RCC 7860 (cell line): ENCODE measurements around the gene FAM118A.
"Not testable (repeated sequence)": the region's sequence is repeated elsewhere in the genome, so short reads cannot be mapped to it uniquely, and the experiment has no call there.

ENCODE experiments used
- DNase-seq: peaks from one replicate; pipeline ENCODE4 v3.0.0-alpha.2; 2015; ENCODE audit warnings: low spot score
- FAIRE-seq: peaks from 2 replicates; lab custom pipeline; 2012; peaks lifted over from hg19 to GRCh38; lab: Jason Lieb, UNC

The FAM118A gene

GRCh38 chr22:45281010-45281409, 28.7 kb upstream of the FAM118A start:
- FAIRE-seq (no peak), DNase-seq (no peak)

DNA sequence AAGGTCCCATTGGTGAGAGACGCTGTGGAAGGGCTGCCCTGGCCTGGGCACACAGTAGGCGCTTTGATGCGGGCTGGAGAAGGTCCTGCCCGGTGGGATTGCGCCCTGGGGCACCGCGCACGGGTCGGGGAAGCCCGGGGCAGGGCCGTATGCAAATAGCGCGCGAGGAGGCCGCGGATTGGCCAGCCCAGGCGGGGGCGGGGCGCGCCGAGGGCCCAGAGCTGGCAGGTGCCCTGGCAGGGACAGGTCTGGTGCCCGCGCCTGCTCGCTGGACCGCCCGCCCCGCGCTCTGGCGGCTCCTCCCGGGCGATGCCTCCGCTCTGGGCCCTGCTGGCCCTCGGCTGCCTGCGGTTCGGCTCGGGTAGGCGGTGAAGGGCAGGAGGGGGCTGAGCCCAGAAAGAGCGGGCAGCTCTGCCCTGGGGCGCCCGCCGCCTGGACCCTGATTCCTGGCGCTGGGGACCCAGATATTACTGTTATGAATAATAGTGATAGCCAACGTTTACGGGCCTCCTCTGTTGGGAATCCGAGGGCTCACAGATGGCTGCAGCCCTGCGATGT, 24.9 kb upstream of the FAM118A start, which contains the start of gene UPK3A:
UPK3A (plus strand) TSS at position 245 of the 558 bp plus-strand sequence; CDS start at position 310, 65 bp downstream.
- no peak for FAIRE-seq
- DNase-seq = no peak

DNA sequence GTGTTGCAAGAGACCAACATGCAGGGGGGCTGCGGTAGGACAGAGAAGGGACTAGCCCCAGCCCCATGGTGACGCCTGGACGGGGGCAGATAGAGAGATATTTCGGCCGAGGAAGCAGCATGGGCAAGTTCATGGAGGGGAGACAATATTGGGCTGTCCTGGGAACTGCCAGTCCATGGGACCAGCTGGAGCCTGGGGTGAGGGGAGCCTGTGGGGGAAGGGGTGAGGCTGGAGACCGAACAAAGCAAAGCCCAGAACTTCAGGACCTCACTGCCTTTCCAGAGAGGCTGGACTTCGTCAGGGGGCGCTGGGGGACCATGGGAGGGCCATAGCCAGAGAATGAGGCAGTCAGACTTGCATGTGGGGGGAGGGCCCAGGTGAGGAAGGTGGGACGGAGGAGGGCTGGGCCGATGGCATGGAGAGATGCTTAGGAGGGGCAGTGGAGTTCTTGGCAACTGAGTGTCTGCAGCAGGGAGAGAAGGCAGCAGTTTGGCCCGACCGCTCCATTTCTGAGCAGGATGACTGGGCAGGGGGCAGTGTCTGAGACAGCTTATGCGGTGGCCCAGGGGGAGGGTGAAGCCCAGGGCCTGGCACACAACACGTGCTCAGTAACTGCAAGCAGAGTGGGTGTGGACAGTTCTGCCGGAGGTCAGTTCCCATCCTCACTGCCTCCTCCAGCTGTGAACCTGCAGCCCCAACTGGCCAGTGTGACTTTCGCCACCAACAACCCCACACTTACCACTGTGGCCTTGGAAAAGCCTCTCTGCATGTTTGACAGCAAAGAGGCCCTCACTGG, 24.3 kb upstream of the FAM118A start:
- DNase-seq = no peak
- FAIRE-seq = no peak

- FAIRE-seq (no peak), DNase-seq (no peak)
Measured at GRCh38 chr22:45286854-45287551, 22.7 kb upstream of the FAM118A start.

GRCh38 chr22:45290410-45290936, 19.3 kb upstream of the FAM118A start:
- FAIRE-seq = no peak

DNA sequence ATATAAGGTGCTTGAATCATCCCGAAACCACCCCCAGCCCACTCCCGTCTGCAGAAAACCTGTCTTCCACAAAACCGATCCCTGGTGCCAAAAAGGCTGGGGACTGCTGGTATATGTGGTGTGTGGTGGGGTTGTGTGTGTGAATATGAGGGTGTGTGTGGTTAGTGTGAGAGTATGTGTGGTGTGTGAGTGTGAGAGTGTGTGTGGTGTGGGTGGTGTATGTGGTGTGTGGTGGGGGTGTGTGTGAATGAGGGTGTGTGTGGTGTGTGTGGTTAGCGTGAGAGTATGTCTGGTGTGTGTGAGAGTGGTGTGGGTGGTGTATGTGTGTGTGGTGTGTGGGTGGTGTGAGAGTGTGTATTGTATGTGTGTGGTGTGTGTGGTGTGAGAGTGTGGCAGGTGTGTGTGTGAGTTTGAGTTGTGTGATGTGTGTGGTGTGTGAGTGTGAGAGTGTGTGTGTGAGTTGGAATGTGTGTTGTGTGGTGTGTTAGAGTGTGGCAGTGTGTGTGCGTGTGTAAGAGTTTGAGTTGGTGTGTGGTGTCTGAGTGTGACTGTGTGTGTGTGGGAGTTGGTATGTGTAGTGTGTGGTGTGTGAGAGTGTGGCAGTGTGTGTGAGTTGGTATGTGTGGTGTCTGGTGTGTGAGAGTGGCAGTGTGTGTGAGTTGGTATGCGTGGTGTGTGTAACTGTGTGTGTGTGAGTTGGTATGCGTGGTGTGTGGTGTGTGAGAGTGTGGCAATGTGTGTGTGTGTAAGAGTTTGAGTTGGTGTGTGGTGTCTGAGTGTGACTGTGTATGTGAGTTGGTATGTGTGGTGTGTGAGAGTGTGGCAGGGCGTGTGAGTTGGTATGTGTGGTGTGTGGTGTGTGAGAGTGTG, 18.4 kb upstream of the FAM118A start:
- FAIRE-seq (no peak), DNase-seq (no peak)

More at GRCh38 chr22:45290410-45290936, 19.3 kb upstream of the FAM118A start:
- no peak for DNase-seq

GRCh38 chr22:45291931-45292290, 17.8 kb upstream of the FAM118A start:
- FAIRE-seq (no peak), DNase-seq (no peak)

GRCh38 chr22:45292731-45293442, 16.8 kb upstream of the FAM118A start:
- no peak for FAIRE-seq
- no peak for DNase-seq

DNA sequence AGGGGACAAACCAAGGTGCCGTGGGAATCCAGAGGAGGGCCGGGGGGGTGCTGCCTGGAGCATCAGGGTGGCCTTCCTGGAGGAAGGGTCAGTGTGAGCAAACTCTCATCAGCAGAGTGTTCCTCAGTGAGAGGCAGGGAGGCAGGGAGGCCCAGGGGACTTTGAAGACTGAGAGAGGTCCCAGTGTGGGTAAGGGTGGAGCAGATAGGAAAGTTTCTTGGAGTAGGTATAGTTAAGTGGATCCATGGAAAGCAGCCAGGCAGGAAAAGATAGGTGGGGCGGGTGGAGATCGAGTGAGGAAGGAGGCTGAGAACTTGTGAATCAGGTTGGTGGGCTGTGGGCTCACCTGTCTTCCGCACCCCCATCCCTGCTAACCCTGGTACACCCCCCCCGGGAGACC, 15.7 kb upstream of the FAM118A start:
- no peak for FAIRE-seq
- no peak for DNase-seq

DNA sequence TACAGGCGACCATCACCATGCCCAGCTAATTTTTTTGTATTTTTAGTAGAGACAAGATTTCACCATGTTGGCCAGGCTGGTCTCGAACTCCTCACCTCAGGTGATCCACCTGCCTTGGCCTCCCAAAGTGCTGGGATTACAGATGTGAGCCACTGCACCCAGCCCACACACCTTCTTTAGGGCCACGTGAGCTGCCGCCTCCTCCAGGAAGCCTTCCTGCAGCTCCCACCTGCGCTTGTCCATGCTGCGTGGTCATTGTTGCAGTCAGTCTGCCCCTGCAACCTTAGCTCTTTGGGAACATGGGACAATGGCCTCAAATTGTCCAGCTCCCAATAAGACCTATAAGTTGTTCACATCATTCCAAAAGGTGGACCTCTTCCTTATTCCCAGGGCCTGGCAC, 14.7 kb upstream of the FAM118A start:
- DNase-seq = not testable (repeated sequence)

GRCh38 chr22:45295492-45295891, 14.2 kb upstream of the FAM118A start:
- DNase-seq (no peak), FAIRE-seq (no peak)

More for the DNA sequence above, 14.7 kb upstream of the FAM118A start:
- not testable (repeated sequence) for FAIRE-seq

GRCh38 chr22:45296628-45297297, 13.0 kb upstream of the FAM118A start:
- FAIRE-seq = no peak
- DNase-seq = no peak

DNA sequence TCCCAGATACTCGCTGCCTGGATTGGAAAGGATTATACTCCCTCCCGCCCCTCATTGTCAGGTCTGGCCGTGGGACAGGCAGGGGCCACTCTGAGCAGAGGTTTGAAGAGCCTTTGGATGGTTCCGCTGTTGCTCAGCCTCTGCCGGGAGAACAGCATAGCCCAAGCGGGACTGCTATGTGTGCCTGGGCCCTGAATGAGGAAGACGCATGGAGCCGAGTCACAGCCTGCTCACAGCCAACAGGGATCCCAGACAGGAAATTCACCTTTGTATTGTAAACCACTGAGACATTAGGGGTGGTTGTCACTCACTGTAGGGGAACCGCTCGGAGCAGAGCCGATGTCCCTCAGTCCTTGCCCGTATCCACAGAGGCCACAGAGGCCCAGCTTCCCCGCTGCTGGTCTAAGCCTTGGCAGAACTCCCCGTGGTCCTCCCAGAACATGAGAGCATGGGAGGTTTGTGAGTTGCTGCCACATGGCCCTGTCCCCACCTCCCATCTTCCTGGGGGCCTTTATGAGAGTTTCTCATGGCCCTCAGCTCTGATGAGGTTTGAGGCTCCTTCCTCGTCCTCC, 10.7 kb upstream of the FAM118A start:
- DNase-seq = no peak
- no peak for FAIRE-seq

DNA sequence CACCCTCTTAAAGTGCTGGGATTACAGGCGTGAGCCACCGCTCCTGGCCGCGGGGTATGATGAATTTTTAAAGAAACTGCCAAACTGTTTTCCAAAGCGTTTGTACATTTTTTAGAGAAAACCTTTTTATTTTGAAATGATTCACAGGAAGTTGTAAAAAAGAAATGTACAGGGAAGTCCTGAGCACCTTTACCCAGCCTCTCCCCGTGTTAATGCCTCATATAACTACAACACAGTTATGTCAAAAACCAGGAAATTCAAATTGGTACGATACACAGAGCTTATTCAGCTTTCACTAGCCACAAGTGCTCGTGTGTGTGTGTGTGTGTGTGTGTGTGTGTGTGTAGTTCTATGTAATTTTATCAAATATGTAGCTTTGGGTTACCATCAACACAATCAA, 7.0 kb upstream of the FAM118A start:
- DNase-seq = no peak

DNA sequence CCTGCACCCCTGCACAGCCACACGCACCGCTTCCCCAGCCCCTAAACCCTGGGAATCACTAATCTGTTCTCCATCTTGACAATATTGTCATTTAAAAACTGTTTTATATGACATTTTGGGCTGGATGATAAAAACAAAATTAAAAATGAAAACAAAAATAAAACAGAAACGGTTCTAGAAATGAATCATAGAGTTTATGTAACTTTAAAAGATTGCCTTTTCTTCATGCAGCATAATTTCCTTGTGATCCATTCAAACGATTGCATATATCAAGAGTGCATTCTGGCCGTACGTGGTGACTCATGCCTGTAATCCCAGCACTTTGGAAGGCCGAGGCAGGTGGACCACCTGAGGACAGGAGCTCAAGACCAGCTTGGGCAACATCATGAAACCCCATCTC, 6.6 kb upstream of the FAM118A start:
- DNase-seq (no peak), FAIRE-seq (no peak)

More for the DNA sequence above, 7.0 kb upstream of the FAM118A start:
- FAIRE-seq = no peak

- no peak for DNase-seq
- FAIRE-seq = no peak
Measured at GRCh38 chr22:45304971-45305370, 4.8 kb upstream of the FAM118A start.

- FAIRE-seq = no peak
Measured at GRCh38 chr22:45305456-45306075, 4.2 kb upstream of the FAM118A start.

DNA sequence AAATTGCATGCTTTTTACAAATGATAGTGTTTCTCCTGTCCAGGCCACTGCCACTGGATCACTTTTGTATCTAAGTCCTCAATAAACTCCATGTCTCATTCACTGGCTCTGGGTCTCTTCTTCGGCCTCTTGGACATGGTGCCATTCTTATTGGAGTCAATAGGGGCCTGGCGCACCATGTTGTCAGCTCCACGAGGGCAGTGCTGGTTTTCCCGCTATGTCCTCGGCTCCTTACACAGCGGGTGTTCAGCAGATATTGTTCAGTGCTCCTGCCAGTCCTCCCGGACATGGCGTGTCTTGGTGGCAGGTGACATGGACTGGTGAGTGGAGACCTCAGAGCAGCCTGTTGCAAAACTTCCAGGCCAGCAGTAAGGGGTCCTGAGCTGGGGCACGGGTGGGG, 3.6 kb upstream of the FAM118A start:
- no peak for FAIRE-seq

More at GRCh38 chr22:45305456-45306075, 4.2 kb upstream of the FAM118A start:
- no peak for DNase-seq

More for the DNA sequence above, 3.6 kb upstream of the FAM118A start:
- DNase-seq = no peak
